HCT116 (cell line): Measurements from ENCODE around the gene HES1. TPM values are rescaled to one million over a fixed set of nuclear protein-coding genes. Genes with fewer than 3 reads are reported as not detected.

Source experiments
- ATAC-seq: fragments of 200-7000 bp; cut with Tn5 transposase; 2 replicates; pipeline ENCODE4 v1.9.1; 2020; ENCODE audit warnings: mild to moderate bottlenecking, moderate library complexity
- BruUV-seq: library from RNA; stranded (reverse); fragments of 400-500 nt; replicated peaks from 2 replicates; lab custom pipeline; 2021; lab: Mats Ljungman, UMichigan
- CTCF ChIA-PET: fragments of 300-600 bp; sonication (Branson Sonifier 250); formaldehyde crosslinking; loops from one replicate; lab custom pipeline; 2021; ENCODE audit warnings: antibody characterized with exemption; lab: Charles Lee
- POLR2A ChIA-PET: fragments of 300-600, 350-600 bp; sonication (Branson Sonifier 250); formaldehyde crosslinking; loops from one replicate; lab custom pipeline; 2021; ENCODE audit warnings: antibody characterized with exemption; lab: Charles Lee
- RAD21 ChIA-PET, 2 experiments: fragments of 300-600 bp; sonication (Branson Sonifier 250); formaldehyde crosslinking; loops; one replicate each; lab custom pipeline; 2023; ENCODE audit warnings: low total read pairs in 2 of 2; ENCODE audit not compliant: uncharacterized antibody in 2 of 2, unreplicated experiment in 2 of 2, low non-redundant PET in 1 of 2; lab: Charles Lee
- DNase-seq: peaks from one replicate; pipeline ENCODE4 v3.0.0-alpha.2; 2010; ENCODE audit warnings: low read depth, low spot score
- H2AFZ ChIP-seq: fragments of 200-600 bp; shearing (Covaris generic), sonication (generic); 2 replicates; pipeline ENCODE4 v1.6.1; 2017; ENCODE audit warnings: low read depth, mixed run types, mixed read lengths, antibody characterized with exemption, low read length; ENCODE audit not compliant: poor library complexity, severe bottlenecking
- H3K27ac ChIP-seq: 2 replicates; pipeline ENCODE4 v1.5.1; 2012; ENCODE audit warnings: low read depth, low read length
- H3K27me3 ChIP-seq: fragments of 200-600 bp; sonication (generic); 2 replicates; pipeline ENCODE4 v1.6.1; 2016; ENCODE audit warnings: mixed run types, low read length, mixed read lengths; ENCODE audit not compliant: insufficient read depth
- H3K36me3 ChIP-seq, 2 experiments: fragments of 200-500 bp in 1 of 2; fragments of 200-600 bp in 1 of 2; sonication (Bioruptor generic) in 1 of 2; sonication (generic) in 1 of 2; 2 replicates each; pipeline versions ENCODE4 v1.5.1 to v1.6.1; 2014 to 2016; ENCODE audit warnings: low read length in 2 of 2, inconsistent platforms in 1 of 2, mixed read lengths in 1 of 2, mixed run types in 1 of 2; ENCODE audit not compliant: insufficient read depth in 2 of 2, control insufficient read depth in 1 of 2
- H3K4me1 ChIP-seq, 2 experiments: fragments of 200-600 bp in 1 of 2; sonication (generic) in 1 of 2; 2 replicates each; pipeline versions ENCODE4 v1.5.1 to v1.6.1; 2012 to 2017; ENCODE audit warnings: low read length in 2 of 2, inconsistent platforms in 1 of 2, mild to moderate bottlenecking in 1 of 2, mixed read lengths in 1 of 2, mixed run types in 1 of 2, moderate library complexity in 1 of 2; ENCODE audit not compliant: insufficient read depth in 2 of 2, control insufficient read depth in 1 of 2
- H3K4me2 ChIP-seq: fragments of 200-600 bp; sonication (generic); 2 replicates; pipeline ENCODE4 v1.6.1; 2017; ENCODE audit warnings: mixed run types, low read length, mixed read lengths
- H3K4me3 ChIP-seq, 2 experiments: fragments of 200-600 bp in 1 of 2; sonication (generic) in 1 of 2; replicated peaks in 1 of 2; 2 replicates each; pipeline ENCODE4 v1.5.1; 2011 to 2016; ENCODE audit warnings: low read length in 2 of 2, control low read depth in 1 of 2, low read depth in 1 of 2, mild to moderate bottlenecking in 1 of 2, mixed read lengths in 1 of 2, mixed run types in 1 of 2
- H3K79me2 ChIP-seq: fragments of 200-600 bp; sonication (generic); 2 replicates; pipeline ENCODE4 v1.6.1; 2017; ENCODE audit warnings: mild to moderate bottlenecking, mixed run types, low read length, moderate library complexity, mixed read lengths; ENCODE audit not compliant: insufficient read depth
- H3K9ac ChIP-seq: fragments of 200-600 bp; sonication (generic); 2 replicates; pipeline ENCODE4 v1.6.1; 2016; ENCODE audit warnings: low read length, mixed read lengths
- H3K9me2 ChIP-seq: fragments of 200-600 bp; sonication (generic), shearing (Covaris generic); 2 replicates; pipeline ENCODE4 v1.6.1; 2017; ENCODE audit warnings: mixed run types, mild to moderate bottlenecking, moderate library complexity; ENCODE audit not compliant: insufficient read depth
- H3K9me3 ChIP-seq, 2 experiments: fragments of 200-500 bp in 1 of 2; fragments of 200-600 bp in 1 of 2; sonication (Bioruptor generic) in 1 of 2; sonication (generic) in 1 of 2; 2 replicates each; pipeline ENCODE4 v1.6.1; 2014 to 2017; ENCODE audit warnings: low read length in 2 of 2, mixed read lengths in 2 of 2, inconsistent platforms in 1 of 2, low read depth in 1 of 2, mild to moderate bottlenecking in 1 of 2, mixed run types in 1 of 2, moderate library complexity in 1 of 2; ENCODE audit not compliant: control insufficient read depth in 1 of 2, insufficient read depth in 1 of 2
- H4K20me1 ChIP-seq: fragments of 200-600 bp; sonication (generic), shearing (Covaris generic); 2 replicates; pipeline ENCODE4 v1.6.1; 2017; ENCODE audit warnings: mixed run types, mild to moderate bottlenecking, moderate library complexity; ENCODE audit not compliant: insufficient read depth
- CBX3 ChIP-seq: IDR thresholded peaks from 2 replicates; pipeline ENCODE4 v1.6.1; 2012; ENCODE audit warnings: low read depth
- ELF1 ChIP-seq: IDR thresholded peaks from 2 replicates; pipeline ENCODE4 v1.6.1; 2012; ENCODE audit warnings: low read depth, borderline replicate concordance
- JUND ChIP-seq: IDR thresholded peaks from 2 replicates; pipeline ENCODE4 v1.6.1; 2012
- POLR2A ChIP-seq: IDR thresholded peaks from 2 replicates; pipeline ENCODE4 v1.7.0; 2011; ENCODE audit warnings: borderline replicate concordance; ENCODE audit not compliant: insufficient read depth, insufficient read length; ENCODE audit errors: extremely low read depth
- POLR2AphosphoS5 ChIP-seq: IDR thresholded peaks from 2 replicates; pipeline ENCODE4 v1.6.1; 2011; ENCODE audit warnings: mild to moderate bottlenecking, low read depth, low read length, moderate library complexity
- RAD21 ChIP-seq: IDR thresholded peaks from 2 replicates; pipeline ENCODE4 v1.6.1; 2012; ENCODE audit warnings: low read depth, mild to moderate bottlenecking
- SP1 ChIP-seq: IDR thresholded peaks from 2 replicates; pipeline ENCODE4 v1.6.1; 2012; ENCODE audit warnings: low read depth
- TCF7L2 ChIP-seq: IDR thresholded peaks from 2 replicates; pipeline ENCODE4 v1.7.0; 2011; ENCODE audit warnings: borderline replicate concordance, inconsistent platforms; ENCODE audit not compliant: insufficient read depth, insufficient read length; ENCODE audit errors: extremely low read depth
- ZNF274 ChIP-seq: fragments of 200-500 bp; sonication (Bioruptor generic); IDR thresholded peaks from 2 replicates; pipeline ENCODE4 v1.6.1; 2014; ENCODE audit warnings: mild to moderate bottlenecking, low read depth, low read length, inconsistent platforms
- intact Hi-C: fragments of 100-400 bp; cut with micrococcal nuclease; formaldehyde crosslinking; loops from 2 replicates; pipeline ENCODE4 v1.10.0; 2022
- total RNA-seq: library from RNA; stranded (reverse); gene quantifications from one replicate; pipeline ENCODE4 v1.2.1, GENCODE V29; 2021; ENCODE audit not compliant: unreplicated experiment
- TF ChIP-seq, protein P1 (sequence below): IDR thresholded peaks from 2 replicates; pipeline ENCODE4 v1.6.1; 2012

HES1 gene
- total RNA-seq, 1 experiment from 2014 or later = 32.9 TPM

DNA sequence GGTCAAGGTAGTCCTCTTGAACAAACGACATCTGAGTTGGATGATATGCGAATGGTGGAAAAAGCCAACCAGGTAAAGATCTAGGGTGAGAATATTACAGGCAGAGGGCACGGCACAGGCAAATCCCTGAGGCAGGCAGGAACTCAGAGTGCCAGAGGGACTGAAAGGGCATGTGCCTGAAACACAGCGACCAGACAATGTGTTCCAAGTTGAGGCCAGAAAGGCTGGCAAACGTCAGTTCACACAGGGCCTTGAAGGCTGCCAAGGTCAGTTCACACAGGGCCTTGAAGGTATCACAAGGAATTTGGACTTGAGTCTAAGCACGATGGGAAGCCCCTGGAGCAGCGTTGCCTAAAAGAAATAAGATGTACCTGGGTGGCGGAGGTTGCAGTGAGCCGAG lies 20.1 kb downstream of the HES1 start (continued):
- no peak for TF ChIP-seq TCF7L2
- TF ChIP-seq SP1 = no peak
- no peak for TF ChIP-seq JUND
- TF ChIP-seq ZNF274 = no peak

DNA sequence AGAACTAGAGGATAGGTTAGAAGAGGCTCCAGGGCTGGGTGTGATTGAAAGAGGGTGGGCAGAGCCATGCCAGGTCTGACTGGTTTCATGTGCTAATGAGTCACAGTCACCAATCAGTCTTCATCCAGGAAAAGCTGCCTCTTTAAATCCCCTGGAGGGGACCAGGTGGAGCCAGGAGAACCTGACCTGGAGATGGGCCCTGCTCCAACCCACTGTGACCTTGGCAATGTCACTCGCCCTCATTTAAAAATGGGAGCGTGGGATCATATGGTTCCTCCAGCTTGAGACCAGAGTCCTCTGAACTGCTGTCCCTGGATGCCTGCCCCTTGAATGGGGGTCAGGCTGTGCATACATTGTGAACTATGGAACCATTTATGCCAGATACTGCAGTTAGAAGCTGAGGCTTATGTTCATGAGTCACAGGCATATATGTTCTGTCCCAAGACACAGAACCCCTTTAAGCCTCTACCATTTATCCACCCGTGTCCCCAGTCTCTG lies 23.0 kb downstream of the HES1 start:
- ChIA-PET CTCF (no interaction called here), POLR2A (interaction anchor here (0.7 to 1.9 kb wide), 4 partner anchors 8 to 164 kb away, joined by 3 to 5 read pairs (median 4); no protein-coding TSS in a partner anchor), RAD21 (no interaction called here)
- no peaks in the 10 kb centered on the region for H3K9me3 ChIP-seq
- BruUV-seq = no TSS peak
- H3K79me2 ChIP-seq = no peaks in the 10 kb centered on the region
- H3K27ac ChIP-seq = no peak overlapping the region
- TF ChIP-seq JUND (peak; percentile 40; the same call in 1 of the 2 replicates), SP1 (0 out of 2 replicates have a peak, but pooled peaks have one; percentile 42), CBX3 (no peak), RAD21 (peak; percentile 12; the same call in 1 of the 2 replicates), POLR2A (peak; percentile 38), ELF1 (no peak), POLR2AphosphoS5 (peak; percentile 47; the same call in 1 of the 2 replicates)
- TF ChIP-seq, protein P1, sequence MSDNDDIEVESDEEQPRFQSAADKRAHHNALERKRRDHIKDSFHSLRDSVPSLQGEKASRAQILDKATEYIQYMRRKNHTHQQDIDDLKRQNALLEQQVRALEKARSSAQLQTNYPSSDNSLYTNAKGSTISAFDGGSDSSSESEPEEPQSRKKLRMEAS = peak; percentile 52; the same call in 1 of the 2 replicates
- intact Hi-C loops = loop anchor here (5.0 kb wide), 1 partner anchor 138 kb away; no protein-coding TSS in a partner anchor
- H3K4me2 ChIP-seq = peak overlapping the region; percentile 37
- no peaks in the 10 kb centered on the region for H3K9me2 ChIP-seq
- no peaks in the 10 kb centered on the region for H3K36me3 ChIP-seq
- no peak overlapping the region for H3K9ac ChIP-seq
- no peaks in the 10 kb centered on the region for H3K27me3 ChIP-seq
- H3K4me3 ChIP-seq = no peak overlapping the region
- no peak for DNase-seq
- peak; percentile 81 for ATAC-seq
- H4K20me1 ChIP-seq = no peaks in the 10 kb centered on the region
- H2AFZ ChIP-seq = no peak overlapping the region
- H3K4me1 ChIP-seq = peaks cover 5 to 22% of the 10 kb centered on the region in 2 experiments; a peak in 3 of 4 replicates
